GM19397 (cell line): Measurements from ENCODE around the gene ATOH8.

Experiments
- ATAC-seq: cut with Tn5 transposase; IDR thresholded peaks from one replicate; pipeline ENCODE4 v1.9.1; 2021; ENCODE audit warnings: mild to moderate bottlenecking, moderate library complexity; ENCODE audit not compliant: unreplicated experiment

Gene ATOH8

GRCh38 chr2:85785027-85785822 lies 31.4 kb downstream of the ATOH8 start:
- ATAC-seq, result no peak

- ATAC-seq, result no peak
Measured at GRCh38 chr2:85785871-85786270, 32.1 kb downstream of the ATOH8 start.

- ATAC-seq, result no peak
Measured at GRCh38 chr2:85786444-85786843, 32.7 kb downstream of the ATOH8 start.

- no peak for ATAC-seq
Measured at GRCh38 chr2:85786865-85787264, 33.1 kb downstream of the ATOH8 start.

- no peak for ATAC-seq
Measured at GRCh38 chr2:85787282-85787980, 33.6 kb downstream of the ATOH8 start.

GRCh38 chr2:85787981-85788340 lies 34.2 kb downstream of the ATOH8 start:
- ATAC-seq, result no peak

- ATAC-seq, result no peak
Measured at GRCh38 chr2:85788603-85789002, 34.8 kb downstream of the ATOH8 start.

GRCh38 chr2:85789271-85789670 lies 35.5 kb downstream of the ATOH8 start:
- ATAC-seq, result no peak

GRCh38 chr2:85790032-85790431 lies 36.2 kb downstream of the ATOH8 start:
- no peak for ATAC-seq

GRCh38 chr2:85790499-85791188 lies 36.9 kb downstream of the ATOH8 start:
- ATAC-seq, result no peak

GRCh38 chr2:85791704-85792565 lies 38.1 kb downstream of the ATOH8 start:
- no peak for ATAC-seq

- ATAC-seq, result no peak
Measured at GRCh38 chr2:85792783-85793441, 39.1 kb downstream of the ATOH8 start.

- ATAC-seq, result no peak
Measured at GRCh38 chr2:85793584-85793983, 39.8 kb downstream of the ATOH8 start.

- no peak for ATAC-seq
Measured at GRCh38 chr2:85794038-85794441, 40.2 kb downstream of the ATOH8 start.

- ATAC-seq, result no peak
Measured at GRCh38 chr2:85794491-85795121, 40.8 kb downstream of the ATOH8 start.

GRCh38 chr2:85795331-85796045 lies 41.7 kb downstream of the ATOH8 start:
- ATAC-seq, result no peak

- no peak for ATAC-seq
Measured at GRCh38 chr2:85796046-85796340, 42.2 kb downstream of the ATOH8 start.

GRCh38 chr2:85796341-85797262 lies 42.8 kb downstream of the ATOH8 start:
- no peak for ATAC-seq
